Prostate gland (tissue), 2 donors: ENCODE data around the gene PEX1. TPM values are rescaled to one million over a fixed set of nuclear protein-coding genes. Genes with fewer than 3 reads are reported as not detected.

Experiments used
- DNase-seq: peaks from one replicate; pipeline ENCODE4 v3.0.0-alpha.2; 2019; ENCODE audit warnings: low spot score
- H3K27ac ChIP-seq, 2 donors: fragments of 200-600 bp; sonication (generic); 2 replicates each; pipeline ENCODE4 v1.5.1; 2017 to 2019
- H3K27me3 ChIP-seq: fragments of 200-600 bp; sonication (generic); replicated peaks from 2 replicates; pipeline ENCODE4 v1.5.1; 2019; ENCODE audit not compliant: insufficient read depth
- H3K36me3 ChIP-seq, 2 donors: fragments of 200-600 bp; sonication (generic); 1 replicate in 1 of 2; 2 replicates in 1 of 2; pipeline versions ENCODE4 v1.5.1 to v1.8.1; 2017 to 2019
- H3K4me1 ChIP-seq: fragments of 200-600 bp; sonication (generic); replicated peaks from 2 replicates; pipeline ENCODE4 v1.5.1; 2019
- H3K4me3 ChIP-seq, 2 donors: fragments of 200-600 bp; sonication (generic); 2 replicates each; pipeline ENCODE4 v1.5.1; 2017 to 2019
- H3K9me3 ChIP-seq: fragments of 200-600 bp; sonication (generic); 2 replicates; pipeline ENCODE4 v1.5.1; 2017
- POLR2A ChIP-seq: fragments of 450-650 bp; IDR thresholded peaks from one replicate; pipeline ENCODE4 v1.6.1; 2016; ENCODE audit warnings: antibody characterized with exemption, mild to moderate bottlenecking
- POLR2AphosphoS5 ChIP-seq: sonication (generic); formaldehyde crosslinking; IDR thresholded peaks from one replicate; pipeline ENCODE4 v1.6.1; 2017; ENCODE audit warnings: antibody characterized with exemption
- WGBS: methylation state at CpG from one replicate; pipeline ENCODE4 v1.1.5; 2018; 5-methylcytosine and 5-hydroxymethylcytosine counted together
- intact Hi-C: fragments of 100-400 bp; cut with DNase I; formaldehyde crosslinking; loops from one replicate; pipeline ENCODE4 v1.14.2; 2022
- total RNA-seq, 2 donors: library from RNA; depleted of rRNA; stranded (reverse); fragments of >200 nt; gene quantifications; one replicate each; pipeline ENCODE4 v1.1.0, GENCODE V29; 2016
- TF ChIP-seq, protein P1 (sequence below), 4 experiments: fragments of 200-600 bp in 2 of 4; fragments of 450-650 bp in 2 of 4; sonication (generic) in 2 of 4; IDR thresholded peaks; 1 replicate in 3 of 4; 2 replicates in 1 of 4; pipeline ENCODE4 v1.5.1; 2016 to 2019; ENCODE audit warnings: antibody characterized with exemption in 4 of 4, mild to moderate bottlenecking in 2 of 4, moderate library complexity in 2 of 4

The PEX1 gene
- total RNA-seq, 2 donors from 2014 or later: 17.3 to 23.0 TPM

DNA sequence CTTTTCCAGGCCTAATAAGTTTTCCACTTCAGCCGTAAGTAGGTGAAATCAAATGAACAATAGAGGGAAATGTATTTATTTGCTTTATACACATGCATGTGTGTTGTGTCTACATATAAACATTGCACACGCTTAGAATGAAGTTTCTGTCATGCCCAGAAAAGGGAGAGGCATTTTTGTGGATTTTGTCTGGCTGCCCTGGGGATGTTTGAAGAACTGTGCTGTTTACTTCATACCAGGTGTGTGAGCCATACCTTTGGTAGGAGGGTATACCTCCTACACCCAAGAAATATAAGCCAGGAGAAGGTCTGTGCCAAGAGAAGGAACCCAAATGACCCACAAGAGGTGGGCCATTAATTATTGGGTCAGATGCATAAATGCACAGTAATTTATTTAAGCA, 68.2 kb downstream of the PEX1 start:
- DNase-seq: peak; percentile 46
- TF ChIP-seq POLR2A (no peak), POLR2AphosphoS5 (peak; percentile 67)
- TF ChIP-seq, protein P1, sequence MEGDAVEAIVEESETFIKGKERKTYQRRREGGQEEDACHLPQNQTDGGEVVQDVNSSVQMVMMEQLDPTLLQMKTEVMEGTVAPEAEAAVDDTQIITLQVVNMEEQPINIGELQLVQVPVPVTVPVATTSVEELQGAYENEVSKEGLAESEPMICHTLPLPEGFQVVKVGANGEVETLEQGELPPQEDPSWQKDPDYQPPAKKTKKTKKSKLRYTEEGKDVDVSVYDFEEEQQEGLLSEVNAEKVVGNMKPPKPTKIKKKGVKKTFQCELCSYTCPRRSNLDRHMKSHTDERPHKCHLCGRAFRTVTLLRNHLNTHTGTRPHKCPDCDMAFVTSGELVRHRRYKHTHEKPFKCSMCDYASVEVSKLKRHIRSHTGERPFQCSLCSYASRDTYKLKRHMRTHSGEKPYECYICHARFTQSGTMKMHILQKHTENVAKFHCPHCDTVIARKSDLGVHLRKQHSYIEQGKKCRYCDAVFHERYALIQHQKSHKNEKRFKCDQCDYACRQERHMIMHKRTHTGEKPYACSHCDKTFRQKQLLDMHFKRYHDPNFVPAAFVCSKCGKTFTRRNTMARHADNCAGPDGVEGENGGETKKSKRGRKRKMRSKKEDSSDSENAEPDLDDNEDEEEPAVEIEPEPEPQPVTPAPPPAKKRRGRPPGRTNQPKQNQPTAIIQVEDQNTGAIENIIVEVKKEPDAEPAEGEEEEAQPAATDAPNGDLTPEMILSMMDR (IDR thresholded peaks at IDR 0.05): no peak
- Histone ChIP-seq H3K36me3 (peaks cover 0 to 3% of the 10 kb centered on the region in 2 donors), H3K4me1 (no peaks in the 10 kb centered on the region), H3K9me3 (no peaks in the 10 kb centered on the region), H3K27ac (peak overlapping the region in 1 of 2 donors; percentile 47), H3K27me3 (no peaks in the 10 kb centered on the region), H3K4me3 (no peak overlapping the region)
- intact Hi-C loops: no loop called here
- 44% methylated on average over 2 of the region's 2 CpGs for WGBS

DNA sequence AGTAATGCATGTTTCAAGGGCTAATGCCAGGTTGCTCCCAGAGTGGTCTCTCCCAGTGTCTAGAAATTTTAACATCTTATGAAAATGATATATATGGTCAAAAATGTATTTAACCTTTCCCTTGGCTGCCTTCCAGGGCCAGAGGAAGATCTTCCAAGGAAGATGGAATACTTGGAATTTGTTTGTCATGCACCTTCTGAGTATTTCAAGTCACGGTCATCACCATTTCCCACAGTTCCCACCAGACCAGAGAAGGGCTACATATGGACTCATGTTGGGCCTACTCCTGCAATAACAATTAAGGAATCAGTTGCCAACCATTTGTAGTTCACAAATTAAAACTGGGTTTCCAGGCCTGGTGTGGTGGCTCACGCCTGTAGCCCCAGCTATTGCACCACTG, 72.1 kb downstream of the PEX1 start:
- H3K9me3 ChIP-seq: no peaks in the 10 kb centered on the region
- 90% methylated on average over 2 of the region's 2 CpGs for WGBS
- no peak for TF ChIP-seq POLR2AphosphoS5
- TF ChIP-seq POLR2A: no peak
- TF ChIP-seq, protein P1 (IDR thresholded peaks at IDR 0.05): no peak
- H3K27me3 ChIP-seq: no peaks in the 10 kb centered on the region
- H3K4me3 ChIP-seq: no peak overlapping the region
- no peaks in the 10 kb centered on the region for H3K4me1 ChIP-seq
- no peak for DNase-seq
- intact Hi-C loops: no loop called here
- H3K27ac ChIP-seq: no peak overlapping the region
- H3K36me3 ChIP-seq: peaks cover 0 to 4% of the 10 kb centered on the region in 2 donors

DNA sequence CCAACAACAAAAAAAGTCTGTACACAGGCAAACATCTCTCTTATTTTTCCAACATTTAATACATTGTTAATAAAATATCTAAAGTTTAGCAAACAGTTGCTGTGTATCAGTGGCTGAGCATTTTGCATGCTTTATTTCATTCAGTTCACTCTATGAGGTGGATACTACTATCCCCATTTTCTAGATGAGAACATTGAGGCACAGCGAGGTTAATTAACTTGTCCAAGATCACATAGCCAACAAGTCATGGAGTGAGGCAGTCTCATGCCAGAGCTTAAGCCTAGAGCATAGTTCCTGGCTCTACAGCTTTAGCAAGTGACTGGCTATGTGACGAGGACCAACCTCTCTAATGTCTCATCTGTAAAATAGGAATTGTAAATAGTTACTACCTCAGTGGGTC, 76.7 kb downstream of the PEX1 start:
- Histone ChIP-seq H3K4me1 (no peaks in the 10 kb centered on the region), H3K27me3 (no peaks in the 10 kb centered on the region), H3K27ac (no peak overlapping the region), H3K4me3 (no peak overlapping the region), H3K9me3 (no peaks in the 10 kb centered on the region), H3K36me3 (peaks cover 0 to 4% of the 10 kb centered on the region in 2 donors)
- DNase-seq: no peak
- intact Hi-C loops: no loop called here
- 93% methylated on average over 2 of the region's 2 CpGs for WGBS
- TF ChIP-seq POLR2A: no peak
- TF ChIP-seq, protein P1 (IDR thresholded peaks at IDR 0.05): no peak
- no peak for TF ChIP-seq POLR2AphosphoS5

DNA sequence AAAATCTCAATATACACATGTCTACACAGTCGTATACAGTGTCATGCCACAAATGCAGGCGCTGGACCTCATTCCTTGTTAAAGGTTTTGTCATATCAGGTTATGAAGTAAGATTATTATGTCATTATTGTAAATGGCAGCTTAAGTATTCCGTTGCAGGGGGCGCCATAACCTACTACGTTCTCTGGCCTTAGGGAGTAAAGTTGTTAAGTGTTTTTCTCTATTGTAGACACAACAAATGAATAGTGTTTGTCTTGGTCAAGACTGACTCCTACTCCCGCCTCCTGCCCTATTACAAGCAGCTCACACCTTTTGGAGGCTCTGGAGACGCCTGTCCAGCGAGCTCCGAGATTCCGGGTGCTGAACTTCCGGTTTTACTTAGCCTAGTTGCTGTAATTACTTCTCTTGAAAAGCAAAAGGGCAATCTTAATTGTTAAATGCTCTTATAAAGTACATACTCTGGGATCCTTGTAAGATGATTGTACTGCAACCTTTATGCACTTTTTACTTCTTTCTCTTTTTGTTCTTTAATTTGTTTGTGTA, 80.0 kb downstream of the PEX1 start:
- Histone ChIP-seq H3K27me3 (no peaks in the 10 kb centered on the region), H3K4me3 (peak overlapping the region; percentile 98 to 99), H3K36me3 (no peaks in the 10 kb centered on the region), H3K4me1 (no peaks in the 10 kb centered on the region), H3K27ac (peak overlapping the region; percentile 97), H3K9me3 (no peaks in the 10 kb centered on the region)
- 3% methylated on average over 11 of the region's 11 CpGs for WGBS
- TF ChIP-seq POLR2AphosphoS5 (peak; percentile 35), POLR2A (no peak)
- TF ChIP-seq, protein P1 (IDR thresholded peaks at IDR 0.05): peak in 2 of 4 experiments; percentile 43
- DNase-seq: peak; percentile 44
- intact Hi-C loops: loop anchor here (5.0 kb wide), 1 partner anchor 571 kb away; no protein-coding TSS in a partner anchor
